ENCODE data around the gene BCL11A. TPM values are rescaled to one million over a fixed set of nuclear protein-coding genes. Genes with fewer than 3 reads are reported as not detected.

The BCL11A gene
- total RNA-seq, 1 experiment from 2014 or later: 0.33 TPM

DNA sequence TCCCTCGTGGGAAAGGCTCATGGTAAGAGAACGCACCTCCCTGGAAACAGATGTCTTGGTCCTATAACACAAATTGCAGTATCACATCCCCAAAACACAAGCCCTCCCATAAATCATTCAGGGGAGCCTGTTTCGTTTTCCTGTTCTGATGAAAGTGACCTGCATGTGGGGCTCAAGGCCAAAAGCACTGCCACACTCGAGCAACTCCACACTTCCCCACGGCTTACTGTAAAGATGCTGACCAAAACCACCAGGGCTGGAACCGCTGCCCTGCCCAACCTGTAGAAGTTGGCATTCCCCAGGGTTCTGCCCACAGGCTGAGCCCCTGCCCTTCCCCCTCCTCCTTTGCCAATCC, 139.7 kb downstream of the BCL11A start:
- CTCF ChIA-PET: no interaction called here
- Histone ChIP-seq H3K4me3 (ENCODE audit: low read depth in 2 of 2, low read length in 2 of 2) (no peak overlapping the region), H3K27ac (ENCODE audit: low read length) (no peak overlapping the region), H3K9me3 (ENCODE audit: control insufficient read depth, insufficient read depth, low read depth, low read length) (no peaks in the 10 kb centered on the region), H3K4me1 (ENCODE audit: control insufficient read depth, insufficient read depth, low read length) (no peaks in the 10 kb centered on the region), H3K36me3 (ENCODE audit: control insufficient read depth, insufficient read depth, low read length) (no peaks in the 10 kb centered on the region), H3K27me3 (ENCODE audit: control insufficient read depth, insufficient read depth, low read length) (peaks cover 2% of the 10 kb centered on the region; the same call in 1 of the 2 replicates)
- no TSS peak for BruUV-seq (replicated peaks)
- in situ Hi-C loops (cut with HindIII; ENCODE audit: low pct_unique_long_range_greater_than_20kb, low sequenced_read_pairs): no loop called here
- ATAC-seq (no peak), DNase-seq (ENCODE audit: low read depth, low spot score) (no peak)
- POLR2A ChIA-PET: no interaction called here
- no peak for TF ChIP-seq SIN3A (IDR thresholded peaks at IDR 0.05; ENCODE audit: borderline replicate concordance, insufficient read depth, low read depth, low read length)
- TF ChIP-seq, protein P1, sequence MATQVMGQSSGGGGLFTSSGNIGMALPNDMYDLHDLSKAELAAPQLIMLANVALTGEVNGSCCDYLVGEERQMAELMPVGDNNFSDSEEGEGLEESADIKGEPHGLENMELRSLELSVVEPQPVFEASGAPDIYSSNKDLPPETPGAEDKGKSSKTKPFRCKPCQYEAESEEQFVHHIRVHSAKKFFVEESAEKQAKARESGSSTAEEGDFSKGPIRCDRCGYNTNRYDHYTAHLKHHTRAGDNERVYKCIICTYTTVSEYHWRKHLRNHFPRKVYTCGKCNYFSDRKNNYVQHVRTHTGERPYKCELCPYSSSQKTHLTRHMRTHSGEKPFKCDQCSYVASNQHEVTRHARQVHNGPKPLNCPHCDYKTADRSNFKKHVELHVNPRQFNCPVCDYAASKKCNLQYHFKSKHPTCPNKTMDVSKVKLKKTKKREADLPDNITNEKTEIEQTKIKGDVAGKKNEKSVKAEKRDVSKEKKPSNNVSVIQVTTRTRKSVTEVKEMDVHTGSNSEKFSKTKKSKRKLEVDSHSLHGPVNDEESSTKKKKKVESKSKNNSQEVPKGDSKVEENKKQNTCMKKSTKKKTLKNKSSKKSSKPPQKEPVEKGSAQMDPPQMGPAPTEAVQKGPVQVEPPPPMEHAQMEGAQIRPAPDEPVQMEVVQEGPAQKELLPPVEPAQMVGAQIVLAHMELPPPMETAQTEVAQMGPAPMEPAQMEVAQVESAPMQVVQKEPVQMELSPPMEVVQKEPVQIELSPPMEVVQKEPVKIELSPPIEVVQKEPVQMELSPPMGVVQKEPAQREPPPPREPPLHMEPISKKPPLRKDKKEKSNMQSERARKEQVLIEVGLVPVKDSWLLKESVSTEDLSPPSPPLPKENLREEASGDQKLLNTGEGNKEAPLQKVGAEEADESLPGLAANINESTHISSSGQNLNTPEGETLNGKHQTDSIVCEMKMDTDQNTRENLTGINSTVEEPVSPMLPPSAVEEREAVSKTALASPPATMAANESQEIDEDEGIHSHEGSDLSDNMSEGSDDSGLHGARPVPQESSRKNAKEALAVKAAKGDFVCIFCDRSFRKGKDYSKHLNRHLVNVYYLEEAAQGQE (IDR thresholded peaks at IDR 0.05; ENCODE audit: insufficient read depth in 1 of 2, low read depth in 2 of 2, low read length in 1 of 2): no peak
- TF ChIP-seq TCF7L2 (IDR thresholded peaks at IDR 0.05; ENCODE audit: low read depth, low read length): no peak
- TF ChIP-seq, protein P2, sequence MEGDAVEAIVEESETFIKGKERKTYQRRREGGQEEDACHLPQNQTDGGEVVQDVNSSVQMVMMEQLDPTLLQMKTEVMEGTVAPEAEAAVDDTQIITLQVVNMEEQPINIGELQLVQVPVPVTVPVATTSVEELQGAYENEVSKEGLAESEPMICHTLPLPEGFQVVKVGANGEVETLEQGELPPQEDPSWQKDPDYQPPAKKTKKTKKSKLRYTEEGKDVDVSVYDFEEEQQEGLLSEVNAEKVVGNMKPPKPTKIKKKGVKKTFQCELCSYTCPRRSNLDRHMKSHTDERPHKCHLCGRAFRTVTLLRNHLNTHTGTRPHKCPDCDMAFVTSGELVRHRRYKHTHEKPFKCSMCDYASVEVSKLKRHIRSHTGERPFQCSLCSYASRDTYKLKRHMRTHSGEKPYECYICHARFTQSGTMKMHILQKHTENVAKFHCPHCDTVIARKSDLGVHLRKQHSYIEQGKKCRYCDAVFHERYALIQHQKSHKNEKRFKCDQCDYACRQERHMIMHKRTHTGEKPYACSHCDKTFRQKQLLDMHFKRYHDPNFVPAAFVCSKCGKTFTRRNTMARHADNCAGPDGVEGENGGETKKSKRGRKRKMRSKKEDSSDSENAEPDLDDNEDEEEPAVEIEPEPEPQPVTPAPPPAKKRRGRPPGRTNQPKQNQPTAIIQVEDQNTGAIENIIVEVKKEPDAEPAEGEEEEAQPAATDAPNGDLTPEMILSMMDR (IDR thresholded peaks at IDR 0.05): no peak
- no peak for TF ChIP-seq POLR2AphosphoS5 (IDR thresholded peaks at IDR 0.05; ENCODE audit: low read depth, low read length)
- intact Hi-C loops (cut with micrococcal nuclease; ENCODE audit: unreplicated experiment): no loop called here

DNA sequence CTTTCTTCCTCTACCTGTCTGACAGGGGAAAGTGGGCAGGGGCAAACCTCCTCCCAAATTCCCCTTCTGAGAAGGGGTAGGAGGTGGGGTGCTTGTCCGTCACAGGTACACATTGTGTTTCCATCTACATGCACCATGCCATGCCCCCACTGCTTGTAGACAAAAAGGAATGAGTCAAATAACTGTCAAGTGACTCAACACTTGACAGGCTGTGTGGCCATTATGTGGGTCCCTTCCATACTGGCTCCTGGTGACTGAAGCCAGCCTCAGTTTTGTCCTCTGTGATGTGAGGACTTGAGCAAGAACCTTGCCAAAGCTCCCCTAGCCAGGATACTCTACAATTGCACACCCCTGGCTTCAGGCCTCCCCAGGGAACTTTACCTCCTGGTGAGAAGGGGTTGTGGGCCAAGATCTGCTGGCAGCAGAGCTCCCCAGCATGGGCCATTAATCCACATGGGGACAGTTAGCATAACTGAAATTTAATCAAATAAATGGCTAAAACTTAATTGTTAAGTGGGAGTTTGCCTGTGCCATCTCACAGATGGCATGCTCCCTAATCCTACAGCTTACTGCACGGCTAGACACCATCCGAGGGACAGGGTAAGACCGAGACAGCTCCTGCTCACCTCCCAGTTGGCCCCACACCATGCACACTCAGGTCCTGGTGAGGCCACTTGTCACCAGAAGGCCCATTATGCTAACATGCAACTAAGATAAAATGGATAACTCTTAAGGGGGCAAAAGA, 140.2 kb downstream of the BCL11A start:
- no peak for DNase-seq (ENCODE audit: low read depth, low spot score)
- Histone ChIP-seq H3K4me1 (ENCODE audit: control insufficient read depth, insufficient read depth, low read length) (no peaks in the 10 kb centered on the region), H3K36me3 (ENCODE audit: control insufficient read depth, insufficient read depth, low read length) (no peaks in the 10 kb centered on the region), H3K27me3 (ENCODE audit: control insufficient read depth, insufficient read depth, low read length) (peaks cover 2% of the 10 kb centered on the region; the same call in 1 of the 2 replicates), H3K27ac (ENCODE audit: low read length) (no peak overlapping the region), H3K4me3 (ENCODE audit: low read depth in 2 of 2, low read length in 2 of 2) (no peak overlapping the region), H3K9me3 (ENCODE audit: control insufficient read depth, insufficient read depth, low read depth, low read length) (no peaks in the 10 kb centered on the region)
- TF ChIP-seq TCF7L2 (IDR thresholded peaks at IDR 0.05; ENCODE audit: low read depth, low read length) (no peak), SIN3A (IDR thresholded peaks at IDR 0.05; ENCODE audit: borderline replicate concordance, insufficient read depth, low read depth, low read length) (no peak), POLR2AphosphoS5 (IDR thresholded peaks at IDR 0.05; ENCODE audit: low read depth, low read length) (no peak)
- TF ChIP-seq, protein P2 (IDR thresholded peaks at IDR 0.05): no peak
- TF ChIP-seq, protein P1 (IDR thresholded peaks at IDR 0.05; ENCODE audit: insufficient read depth in 1 of 2, low read depth in 2 of 2, low read length in 1 of 2): no peak
- no TSS peak for BruUV-seq (replicated peaks)
- in situ Hi-C loops (cut with HindIII; ENCODE audit: low pct_unique_long_range_greater_than_20kb, low sequenced_read_pairs): no loop called here
- ChIA-PET POLR2A (no interaction called here), CTCF (no interaction called here)
- intact Hi-C loops (cut with micrococcal nuclease; ENCODE audit: unreplicated experiment): no loop called here
- ATAC-seq: no peak
